PFSK-1 (cell line): ENCODE data around the gene GLIS1.

ENCODE experiments used
- POLR2AphosphoS5 ChIP-seq: IDR thresholded peaks from 2 replicates; pipeline ENCODE4 v1.6.1; 2012; ENCODE audit warnings: low read depth, mild to moderate bottlenecking, control low read depth, low read length, moderate library complexity
- REST ChIP-seq, 2 experiments: IDR thresholded peaks; 2 replicates each; pipeline versions ENCODE4 v1.6.1 to v1.8.0; 2011 to 2012; ENCODE audit warnings: low read depth in 2 of 2, low read length in 2 of 2, control low read depth in 1 of 2, inconsistent platforms in 1 of 2, mild to moderate bottlenecking in 1 of 2, moderate library complexity in 1 of 2; ENCODE audit not compliant: insufficient read depth in 1 of 2
- SIN3A ChIP-seq: IDR thresholded peaks from 2 replicates; pipeline ENCODE4 v1.6.1; 2012; ENCODE audit warnings: mild to moderate bottlenecking, low read length, moderate library complexity, borderline replicate concordance; ENCODE audit not compliant: insufficient read depth
- TAF1 ChIP-seq: IDR thresholded peaks from 2 replicates; pipeline ENCODE4 v1.6.1; 2012; ENCODE audit warnings: low read length, control low read depth, borderline replicate concordance; ENCODE audit not compliant: insufficient read depth

GRCh38 chr1:53766194-53766742, 27.3 kb upstream of the GLIS1 start:
- no peak for TF ChIP-seq POLR2AphosphoS5
- no peak for TF ChIP-seq SIN3A
- TF ChIP-seq TAF1: no peak
- TF ChIP-seq REST (IDR thresholded peaks at IDR 0.05; ENCODE audit: insufficient read depth in 1 of 2, low read depth in 2 of 2, low read length in 2 of 2): no peak
